Dedifferentiated amniotic fluid mesenchymal stem cell (primary cell): ENCODE data around the gene TTC22.

ENCODE experiments used
- DNase-seq: peaks from one replicate; pipeline ENCODE4 v3.0.0-alpha.2; 2016; ENCODE audit errors: extremely low spot score

The TTC22 gene

DNA sequence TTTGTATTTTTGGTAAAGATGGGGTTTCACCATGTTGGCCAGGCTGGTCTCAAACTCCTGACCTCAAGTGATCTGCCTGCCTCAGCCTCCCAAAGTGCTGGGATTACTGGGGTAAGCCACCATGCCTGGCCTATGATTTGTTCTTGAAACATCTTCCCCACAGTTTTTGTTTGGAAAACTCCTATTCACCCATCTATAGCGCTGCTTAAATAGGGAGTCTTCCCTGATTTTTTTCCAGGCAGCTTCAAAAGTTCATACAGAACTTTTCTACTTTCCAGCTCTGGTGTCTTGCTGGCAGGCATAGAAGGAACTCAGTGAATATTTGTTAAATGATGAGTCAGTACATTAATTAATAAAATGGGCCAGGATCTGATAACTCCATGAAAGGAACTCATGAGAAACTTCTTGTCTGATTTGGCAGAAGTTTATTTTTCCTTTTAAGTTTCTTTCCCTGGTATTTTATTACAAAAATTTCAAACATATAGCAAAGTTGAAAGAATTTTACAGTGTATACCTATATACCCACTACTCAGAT is 33.0 kb upstream of the TTC22 start:
- no peak for DNase-seq

DNA sequence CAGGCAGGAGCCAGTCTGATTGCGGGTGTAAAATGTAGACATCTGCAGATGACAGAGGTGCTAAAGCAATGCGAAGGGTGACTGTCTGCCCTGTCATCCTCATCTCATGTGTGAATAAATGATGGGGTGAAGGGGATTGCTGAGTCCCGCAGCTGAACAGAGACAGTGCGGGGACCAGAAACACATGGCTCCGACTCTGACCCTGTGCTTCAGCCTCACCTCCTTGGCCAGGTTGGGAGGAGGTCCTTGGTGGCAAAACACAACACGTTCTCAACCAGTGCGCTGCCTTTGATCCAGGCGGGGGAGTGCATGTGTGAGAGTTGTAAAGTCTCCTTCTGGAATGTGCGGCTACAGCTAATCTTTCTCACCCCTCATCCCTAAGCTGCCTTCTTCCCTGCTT is 32.0 kb upstream of the TTC22 start:
- no peak for DNase-seq

DNA sequence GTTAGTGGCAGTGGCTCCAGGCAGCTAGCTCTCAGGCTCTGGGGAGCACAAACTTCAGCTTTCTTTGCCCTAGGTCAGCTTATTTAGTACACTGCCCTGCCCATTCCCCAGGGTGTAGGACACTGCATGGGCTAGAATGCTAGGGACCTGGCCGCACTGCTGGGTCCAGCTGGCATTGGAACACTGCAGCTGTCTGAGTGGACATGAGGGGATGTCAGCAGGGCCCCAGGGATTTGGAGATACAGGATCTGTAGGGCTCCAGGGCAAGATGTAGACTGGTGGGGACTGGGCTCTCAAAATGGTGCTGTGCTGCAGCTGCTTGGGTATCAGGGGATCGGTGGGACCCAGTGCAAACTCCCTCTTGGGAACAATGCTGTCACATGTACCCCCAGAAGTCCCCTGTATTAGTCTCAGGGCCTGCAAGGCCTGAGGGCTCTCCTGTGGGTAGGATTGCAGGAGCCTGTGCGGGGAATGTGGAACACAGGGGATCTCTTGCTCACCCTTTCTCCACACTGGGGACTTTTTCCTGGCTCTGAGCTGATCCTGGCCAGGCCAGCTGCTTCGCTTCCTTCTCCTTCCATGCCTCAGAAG is 25.2 kb upstream of the TTC22 start:
- DNase-seq: no peak

DNA sequence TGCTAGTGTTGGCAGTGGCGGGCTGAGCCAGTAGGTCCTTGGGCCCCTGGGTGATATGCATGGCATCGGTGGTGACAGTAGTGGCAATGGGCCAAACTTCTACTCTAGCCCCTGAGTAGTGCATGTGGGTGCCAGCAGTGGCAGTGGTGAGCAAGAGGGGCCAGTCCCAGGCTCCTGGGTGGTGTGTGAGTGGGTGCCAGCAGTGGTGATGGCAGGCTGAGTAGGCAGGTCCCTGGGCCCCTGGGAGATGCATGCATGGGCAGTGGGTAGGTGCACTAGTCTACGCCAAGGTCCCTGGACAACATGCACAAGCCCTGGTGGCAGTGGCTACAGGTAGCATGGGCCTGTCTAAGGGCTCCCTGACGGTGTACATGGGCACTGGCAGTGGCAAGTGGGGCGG is 24.6 kb upstream of the TTC22 start:
- no peak for DNase-seq

- DNase-seq: no peak
Measured at GRCh38 chr1:54823670-54824069, 22.5 kb upstream of the TTC22 start.

GRCh38 chr1:54819733-54820132 is 18.6 kb upstream of the TTC22 start:
- no peak for DNase-seq

- DNase-seq: no peak
Measured at GRCh38 chr1:54819195-54819536, 18.0 kb upstream of the TTC22 start.

GRCh38 chr1:54818461-54819194 is 17.5 kb upstream of the TTC22 start:
- DNase-seq: no peak

DNA sequence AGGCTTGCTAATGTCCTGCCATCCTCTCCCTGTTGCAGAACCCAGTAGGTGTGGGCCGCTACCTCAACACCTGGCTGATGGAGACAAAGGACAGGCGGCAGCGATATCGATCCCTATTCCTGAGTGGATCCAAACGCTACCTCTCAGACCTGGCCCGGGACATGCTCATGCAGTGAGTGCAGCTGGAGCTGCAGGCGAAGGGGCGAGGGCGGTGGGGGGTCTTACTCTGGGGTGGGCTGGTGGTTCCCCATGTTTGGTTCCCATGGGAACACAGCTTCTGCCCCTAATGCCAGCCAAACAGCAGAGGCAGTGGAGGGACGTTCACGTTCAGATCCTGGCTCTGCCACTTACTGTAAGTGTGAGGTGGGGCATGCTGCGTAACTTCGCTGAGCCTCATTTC is 15.8 kb upstream of the TTC22 start:
- DNase-seq: no peak

DNA sequence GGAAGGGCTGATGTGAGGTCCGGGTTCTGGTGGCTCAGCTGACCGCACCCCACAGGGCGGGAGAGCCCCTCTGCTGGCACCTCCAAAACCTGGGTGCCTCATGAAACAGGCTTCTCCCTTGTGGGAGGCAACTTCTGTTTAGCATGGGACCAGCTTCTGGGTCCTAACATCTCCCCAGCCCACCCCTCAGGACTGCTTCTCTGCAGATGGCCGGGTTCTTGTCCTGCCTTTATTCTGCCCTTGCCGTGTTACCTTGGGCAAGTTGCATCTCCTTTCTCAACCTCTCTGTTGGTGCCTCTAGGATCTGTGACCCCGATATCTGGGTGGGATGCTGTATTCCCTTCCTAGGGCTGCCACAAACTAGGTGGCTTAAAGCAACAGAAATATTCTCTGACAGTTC is 15.0 kb upstream of the TTC22 start:
- DNase-seq: no peak

GRCh38 chr1:54815086-54815876 is 14.2 kb upstream of the TTC22 start:
- DNase-seq: no peak

- no peak for DNase-seq
Measured at GRCh38 chr1:54814571-54814970, 13.4 kb upstream of the TTC22 start.

- DNase-seq: no peak
Measured at GRCh38 chr1:54814126-54814498, 13.0 kb upstream of the TTC22 start.

DNA sequence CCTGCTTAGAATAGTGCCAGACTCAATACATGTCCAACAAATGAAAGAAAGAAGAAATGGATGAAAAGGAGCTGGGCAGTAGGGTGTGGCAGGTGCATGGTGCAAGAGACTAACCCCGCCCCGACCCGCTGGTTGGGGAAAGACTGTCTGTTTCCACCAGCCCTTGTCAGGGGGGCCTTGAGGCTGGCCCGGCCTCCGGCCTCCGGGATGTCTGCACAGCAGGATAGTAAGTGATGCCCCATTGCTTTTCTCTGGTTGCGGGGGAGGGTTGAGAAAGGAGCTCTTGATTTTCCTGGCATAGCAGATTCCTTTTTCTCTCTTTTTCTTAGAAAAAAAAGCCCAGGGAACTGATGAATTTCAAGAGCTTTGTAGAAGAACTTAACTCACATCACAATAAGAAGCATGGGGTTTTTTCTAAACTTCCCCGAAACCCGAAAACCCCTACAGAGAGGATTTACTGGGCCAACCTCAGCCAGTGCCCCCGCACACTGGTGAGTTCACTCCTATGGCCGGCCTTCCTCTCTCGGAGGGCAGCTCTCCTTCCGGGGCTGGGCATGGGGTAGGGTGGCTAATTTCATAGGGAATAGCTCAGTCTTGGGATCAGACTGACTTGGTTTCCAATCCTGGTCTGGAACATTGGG is 12.5 kb upstream of the TTC22 start:
- DNase-seq: no peak

DNA sequence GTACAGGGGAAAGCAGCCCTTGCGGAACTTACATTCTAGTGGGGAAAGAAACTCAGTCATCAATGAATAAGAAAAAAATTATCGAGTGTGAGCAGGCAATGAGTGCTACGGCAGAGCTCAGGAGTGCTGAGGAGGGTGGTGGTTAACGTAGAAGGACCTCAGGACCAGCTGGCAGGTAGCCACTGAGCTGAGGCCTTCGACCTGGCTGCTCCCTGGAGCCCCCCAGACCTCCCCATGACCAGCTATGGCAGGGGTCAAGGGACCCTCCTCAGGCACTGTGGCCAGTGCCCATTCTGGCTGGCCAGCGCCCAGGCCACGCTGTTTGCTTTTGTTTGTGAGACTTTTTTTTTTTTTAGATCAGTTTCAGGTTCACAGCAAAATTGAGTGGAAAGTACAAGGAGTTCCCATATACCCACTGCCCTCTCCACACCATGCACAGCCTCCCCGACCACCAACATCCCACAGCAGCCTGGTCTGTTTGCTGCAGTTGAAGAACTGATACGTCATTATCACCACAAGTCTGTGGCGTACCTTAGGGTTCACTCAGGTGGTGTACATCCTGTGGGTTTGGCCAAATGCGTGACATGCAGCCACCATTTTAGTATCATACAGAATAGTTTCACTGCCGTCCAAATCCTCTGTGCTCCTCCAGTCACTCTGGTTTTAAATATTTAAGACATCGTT is 11.8 kb upstream of the TTC22 start:
- no peak for DNase-seq

- no peak for DNase-seq
Measured at GRCh38 chr1:54811739-54812655, 10.9 kb upstream of the TTC22 start.

DNA sequence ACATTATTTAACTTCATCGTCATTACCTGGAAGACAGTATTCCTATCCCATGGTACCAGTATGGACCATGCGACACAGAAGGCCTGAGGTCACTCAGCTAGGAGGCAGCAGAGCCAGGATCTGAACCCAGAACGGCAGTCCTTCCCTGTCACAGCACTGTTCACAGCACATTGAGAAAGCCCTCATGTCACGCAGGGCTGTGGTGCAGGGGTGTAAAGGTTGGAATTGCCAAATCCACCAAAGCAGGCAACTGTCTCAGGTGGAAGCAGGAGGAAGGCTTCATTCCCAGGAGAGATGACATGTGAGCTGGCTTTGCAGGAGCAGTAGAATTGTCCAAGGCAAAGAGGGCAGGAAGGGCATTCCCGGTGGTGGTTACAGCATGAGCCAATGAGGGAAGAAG is 9.9 kb upstream of the TTC22 start:
- no peak for DNase-seq

GRCh38 chr1:54810153-54810942 is 9.2 kb upstream of the TTC22 start:
- peak; percentile 38 for DNase-seq

DNA sequence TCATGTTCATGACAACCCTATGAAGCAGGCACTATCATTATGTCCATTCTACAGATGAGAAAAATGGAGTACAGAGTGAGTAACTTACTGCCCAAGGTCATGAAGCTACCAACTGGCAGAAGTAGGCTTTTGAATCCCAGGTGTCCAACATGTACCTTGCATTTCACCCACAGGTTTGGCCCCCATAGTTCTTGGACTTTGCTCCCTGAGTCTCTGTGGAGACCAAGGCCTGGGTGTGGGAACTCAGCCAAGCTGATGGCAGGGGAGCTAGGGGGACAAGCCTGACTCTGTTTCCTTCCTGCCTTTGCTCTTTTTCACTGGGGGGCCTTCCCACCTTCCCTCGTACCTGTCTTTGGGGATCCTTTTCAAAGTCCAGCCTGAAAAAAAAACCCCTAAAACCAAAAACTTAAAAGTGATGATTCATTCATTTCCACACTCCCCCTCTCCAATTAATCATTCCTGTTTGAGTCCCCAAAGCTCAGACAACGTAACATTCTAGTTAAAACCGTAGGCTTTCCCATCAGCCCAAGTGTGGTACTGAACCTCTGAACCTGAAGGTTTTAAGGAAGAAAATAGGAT is 8.5 kb upstream of the TTC22 start:
- no peak for DNase-seq
